ENCODE measurements around the gene MYCN.
A peak's percentile ranks its signal among the peaks of the same experiment; 100 is the strongest.
"Not testable (repeated sequence)": the region's sequence is repeated elsewhere in the genome, so short reads cannot be mapped to it uniquely, and the experiment has no call there.

MYCN gene

GRCh38 chr2:15939854-15940660 is at the start of gene MYCN:
Gene MYCN (plus strand): TSS chr2:15940550. CDS start chr2:15942065, 1,515 bp downstream.
- peak; percentile 98 to 99 for DNase-seq

GRCh38 chr2:15890936-15891905 is 49.1 kb upstream of the MYCN start:
- no peak for DNase-seq

GRCh38 chr2:15892151-15892880 is 48.0 kb upstream of the MYCN start:
- no peak for DNase-seq

- DNase-seq, result no peak
Measured at GRCh38 chr2:15893085-15893484, 47.3 kb upstream of the MYCN start.

GRCh38 chr2:15893689-15894480 is 46.5 kb upstream of the MYCN start:
- no peak for DNase-seq

- no peak for DNase-seq
Measured at GRCh38 chr2:15894481-15895144, 45.7 kb upstream of the MYCN start.

GRCh38 chr2:15895615-15896469 is 44.5 kb upstream of the MYCN start:
- no peak for DNase-seq

GRCh38 chr2:15896859-15897258 is 43.5 kb upstream of the MYCN start:
- DNase-seq, result no peak

GRCh38 chr2:15897431-15898098 is 42.8 kb upstream of the MYCN start:
- DNase-seq, result no peak

GRCh38 chr2:15899327-15899612 is 41.1 kb upstream of the MYCN start:
- no peak for DNase-seq

- no peak for DNase-seq
Measured at GRCh38 chr2:15899751-15900493, 40.4 kb upstream of the MYCN start.

GRCh38 chr2:15901095-15901807 is 39.1 kb upstream of the MYCN start:
- no peak for DNase-seq

- DNase-seq, result no peak
Measured at GRCh38 chr2:15901808-15902130, 38.6 kb upstream of the MYCN start.

- DNase-seq, result not testable (repeated sequence)
Measured at GRCh38 chr2:15903910-15904309, 36.4 kb upstream of the MYCN start.

- no peak for DNase-seq
Measured at GRCh38 chr2:15905267-15905645, 35.1 kb upstream of the MYCN start.

- DNase-seq, result no peak
Measured at GRCh38 chr2:15905986-15906491, 34.3 kb upstream of the MYCN start.

GRCh38 chr2:15906778-15907177 is 33.6 kb upstream of the MYCN start:
- no peak for DNase-seq

GRCh38 chr2:15907461-15908324 is 32.7 kb upstream of the MYCN start:
- no peak for DNase-seq
